ENCODE data around the gene SMG7. TPM values are rescaled to one million over a fixed set of nuclear protein-coding genes. Genes with fewer than 3 reads are reported as not detected.

Gene SMG7
- total RNA-seq, 1 experiment from 2014 or later, result 54.1 TPM

- no peak overlapping the region for H3K4me3 ChIP-seq (replicated peaks in 1 of 2; ENCODE audit: low read depth in 1 of 2, low read length in 2 of 2)
- TF ChIP-seq ZBTB33 (IDR thresholded peaks at IDR 0.05; ENCODE audit: extremely low read depth, insufficient replicate concordance, low read length), result no peak
- no peak for TF ChIP-seq RAD21 (IDR thresholded peaks at IDR 0.05; ENCODE audit: low read depth)
- no peak for TF ChIP-seq MAX (IDR thresholded peaks at IDR 0.05)
- no peak for TF ChIP-seq POLR2AphosphoS5 (IDR thresholded peaks at IDR 0.05; ENCODE audit: low read depth, low read length)
- no peak for TF ChIP-seq CBX3 (IDR thresholded peaks at IDR 0.05; ENCODE audit: low read depth)
- no peak for TF ChIP-seq ZFX (IDR thresholded peaks at IDR 0.05)
- TF ChIP-seq JUND (IDR thresholded peaks at IDR 0.05), result no peak
- no peak for TF ChIP-seq SRF (IDR thresholded peaks at IDR 0.05; ENCODE audit: low read depth)
- no peak for TF ChIP-seq SIN3A (IDR thresholded peaks at IDR 0.05; ENCODE audit: low read depth)
- TF ChIP-seq FOSL1 (IDR thresholded peaks at IDR 0.05; ENCODE audit: low read depth), result no peak
- no peak for TF ChIP-seq ZNF274 (IDR thresholded peaks at IDR 0.05; ENCODE audit: low read depth, low read length)
- no peak for TF ChIP-seq ELF1 (IDR thresholded peaks at IDR 0.05; ENCODE audit: borderline replicate concordance, low read depth)
- TF ChIP-seq EZH2phosphoT487 (IDR thresholded peaks at IDR 0.05; ENCODE audit: borderline replicate concordance), result no peak
- no peak for TF ChIP-seq CEBPB (IDR thresholded peaks at IDR 0.05; ENCODE audit: low read depth)
- TF ChIP-seq YY1 (IDR thresholded peaks at IDR 0.05; ENCODE audit: extremely low read depth, insufficient replicate concordance, low read depth, low read length), result no peak
- TF ChIP-seq REST (IDR thresholded peaks at IDR 0.05; ENCODE audit: low read depth), result no peak
- TF ChIP-seq CTCF (IDR thresholded peaks at IDR 0.05 in 2 of 3, conservative IDR thresholded peaks at IDR 0.05 in 1 of 3; ENCODE audit: borderline replicate concordance in 1 of 3, insufficient read depth in 1 of 3, low read depth in 2 of 3, low read length in 2 of 3), result no peak
- 0 out of 2 replicates have a peak, but pooled peaks cover 3% of the 10 kb centered on the region for H3K27me3 ChIP-seq (ENCODE audit: insufficient read depth, low read length)
- no peak overlapping the region for H3K4me2 ChIP-seq (ENCODE audit: low read length)
- no peak overlapping the region for H3K9ac ChIP-seq (ENCODE audit: low read length)
- ChIA-PET RAD21 (ENCODE audit: low non-redundant PET in 1 of 2, low total read pairs in 2 of 2, uncharacterized antibody in 2 of 2, unreplicated experiment in 2 of 2) (no interaction called here), CTCF (no interaction called here), POLR2A (interaction anchor here (0.9 kb wide), 1 partner anchor 10 kb away, joined by 3 read pairs; no protein-coding TSS in a partner anchor)
- DNase-seq (ENCODE audit: low read depth, low spot score) (no peak), ATAC-seq (no peak)
- H3K9me2 ChIP-seq (ENCODE audit: insufficient read depth), result no peaks in the 10 kb centered on the region
- no peaks in the 10 kb centered on the region for H3K79me2 ChIP-seq (ENCODE audit: insufficient read depth, low read length)
- H3K9me3 ChIP-seq (ENCODE audit: control insufficient read depth in 1 of 2, insufficient read depth in 1 of 2, low read depth in 1 of 2, low read length in 2 of 2), result no peaks in the 10 kb centered on the region
- peaks cover under 1% of the 10 kb centered on the region in 2 experiments; a peak in 3 of 4 replicates for H3K4me1 ChIP-seq (ENCODE audit: control insufficient read depth in 1 of 2, insufficient read depth in 2 of 2, low read length in 2 of 2)
- H4K20me1 ChIP-seq (ENCODE audit: insufficient read depth), result no peaks in the 10 kb centered on the region
- no peak overlapping the region for H3K27ac ChIP-seq (ENCODE audit: low read depth, low read length)
- no TSS peak for BruUV-seq (replicated peaks)
- intact Hi-C loops (cut with micrococcal nuclease), result no loop called here
- no peaks in the 10 kb centered on the region for H3K36me3 ChIP-seq (ENCODE audit: control insufficient read depth in 1 of 2, insufficient read depth in 2 of 2, low read length in 2 of 2)
- no peak overlapping the region for H2AFZ ChIP-seq (ENCODE audit: low read depth, low read length, poor library complexity, severe bottlenecking)
Measured at GRCh38 chr1:183572721-183573120, 100.4 kb downstream of the SMG7 start.
